Esophagus mucosa (tissue), 1 donor: ENCODE data around the gene SH2D3A. TPM values are rescaled to one million over a fixed set of nuclear protein-coding genes. Genes with fewer than 3 reads are reported as not detected.

Experiments
- ATAC-seq: fragments of 200-7000 bp; cut with Tn5 transposase; one replicate; pipeline ENCODE4 v1.9.1; 2020
- total RNA-seq: library from RNA; stranded (reverse); gene quantifications from one replicate; pipeline ENCODE4 v1.2.4, GENCODE V29; 2023
- donor health status: DM: yes; HTN: yes; CAD: no.

Gene SH2D3A
- total RNA-seq, 1 donor from 2014 or later, result 28.7 TPM

- peak; percentile 40 for ATAC-seq
These were observed 61.2 kb downstream of the SH2D3A start for GRCh38 chr19:6705931-6706632.

Other genes starting within 250 kb of the SH2D3A start
- 4.7 TPM for gene TNFSF9, start 236.4 kb downstream of the SH2D3A start, total RNA-seq
- not detected for gene CD70, start 176.3 kb downstream of the SH2D3A start, total RNA-seq
- gene TNFSF14, start 97.3 kb downstream of the SH2D3A start, total RNA-seq, result 0.28 TPM
- gene C3, start 46.8 kb downstream of the SH2D3A start, total RNA-seq, result 65.0 TPM
- gene GPR108, start 29.9 kb downstream of the SH2D3A start, total RNA-seq, result 65.9 TPM
- 129 TPM for gene TRIP10, start 27.8 kb downstream of the SH2D3A start, total RNA-seq
- gene VAV1, start 5.3 kb upstream of the SH2D3A start, total RNA-seq, result 1.3 TPM
- not detected for gene ADGRE1, start 120.1 kb upstream of the SH2D3A start, total RNA-seq